MM.1S (cell line): Measurements from ENCODE around the gene CMTM8.

Experiments used
- EZH2 ChIP-seq: fragments of 300-600 bp; sonication (generic); optimal IDR thresholded peaks from 2 replicates; pipeline ENCODE3; 2017; ENCODE audit warnings: low read depth, mild to moderate bottlenecking, antibody characterized with exemption, low read length, mixed read lengths
- TF ChIP-seq, protein P1 (sequence below): fragments of 300-600 bp; sonication (generic); IDR thresholded peaks from 2 replicates; pipeline ENCODE4 v1.5.1; 2016; ENCODE audit warnings: antibody characterized with exemption, low read length, mixed read lengths

DNA sequence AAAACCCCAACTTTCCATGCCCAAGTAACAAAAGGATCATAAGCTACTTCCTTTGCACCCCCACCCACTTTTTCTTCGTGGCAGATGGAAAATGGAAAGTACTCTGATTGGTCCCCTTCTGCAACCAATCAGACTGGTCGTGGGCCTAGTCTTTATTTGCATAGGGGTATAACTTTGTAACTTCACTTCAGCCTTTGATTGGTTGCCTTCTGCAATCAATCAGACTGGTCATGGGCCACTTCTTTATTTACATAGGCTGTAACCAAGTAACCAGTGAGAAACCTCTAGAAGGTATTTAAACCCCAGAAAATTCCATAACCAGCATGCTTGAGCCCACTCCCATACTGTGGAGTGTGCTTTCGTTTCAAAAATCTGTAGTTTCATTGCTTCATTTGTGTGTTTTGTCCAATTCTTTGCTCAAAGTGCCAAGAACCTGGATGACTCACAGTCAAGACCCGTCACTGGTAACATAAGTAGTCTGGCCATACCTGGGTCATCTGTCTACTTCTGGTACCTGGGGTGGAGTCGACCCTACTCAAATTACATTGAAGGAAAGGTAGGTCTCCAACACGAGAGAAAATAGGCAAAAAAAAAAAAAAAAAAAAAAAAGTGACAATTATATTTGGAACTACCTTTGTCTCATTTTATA, 41.9 kb downstream of the CMTM8 start:
- TF ChIP-seq, protein P1, sequence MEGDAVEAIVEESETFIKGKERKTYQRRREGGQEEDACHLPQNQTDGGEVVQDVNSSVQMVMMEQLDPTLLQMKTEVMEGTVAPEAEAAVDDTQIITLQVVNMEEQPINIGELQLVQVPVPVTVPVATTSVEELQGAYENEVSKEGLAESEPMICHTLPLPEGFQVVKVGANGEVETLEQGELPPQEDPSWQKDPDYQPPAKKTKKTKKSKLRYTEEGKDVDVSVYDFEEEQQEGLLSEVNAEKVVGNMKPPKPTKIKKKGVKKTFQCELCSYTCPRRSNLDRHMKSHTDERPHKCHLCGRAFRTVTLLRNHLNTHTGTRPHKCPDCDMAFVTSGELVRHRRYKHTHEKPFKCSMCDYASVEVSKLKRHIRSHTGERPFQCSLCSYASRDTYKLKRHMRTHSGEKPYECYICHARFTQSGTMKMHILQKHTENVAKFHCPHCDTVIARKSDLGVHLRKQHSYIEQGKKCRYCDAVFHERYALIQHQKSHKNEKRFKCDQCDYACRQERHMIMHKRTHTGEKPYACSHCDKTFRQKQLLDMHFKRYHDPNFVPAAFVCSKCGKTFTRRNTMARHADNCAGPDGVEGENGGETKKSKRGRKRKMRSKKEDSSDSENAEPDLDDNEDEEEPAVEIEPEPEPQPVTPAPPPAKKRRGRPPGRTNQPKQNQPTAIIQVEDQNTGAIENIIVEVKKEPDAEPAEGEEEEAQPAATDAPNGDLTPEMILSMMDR = no peak
- TF ChIP-seq EZH2 = no peak
